ENCODE data around the gene EPM2AIP1. TPM values are rescaled to one million over a fixed set of nuclear protein-coding genes. Genes with fewer than 3 reads are reported as not detected.
"Not testable (repeated sequence)": the region's sequence is repeated elsewhere in the genome, so short reads cannot be mapped to it uniquely, and the experiment has no call there.

The EPM2AIP1 gene
- total RNA-seq, 1 donor from 2014 or later = 16.5 TPM

DNA sequence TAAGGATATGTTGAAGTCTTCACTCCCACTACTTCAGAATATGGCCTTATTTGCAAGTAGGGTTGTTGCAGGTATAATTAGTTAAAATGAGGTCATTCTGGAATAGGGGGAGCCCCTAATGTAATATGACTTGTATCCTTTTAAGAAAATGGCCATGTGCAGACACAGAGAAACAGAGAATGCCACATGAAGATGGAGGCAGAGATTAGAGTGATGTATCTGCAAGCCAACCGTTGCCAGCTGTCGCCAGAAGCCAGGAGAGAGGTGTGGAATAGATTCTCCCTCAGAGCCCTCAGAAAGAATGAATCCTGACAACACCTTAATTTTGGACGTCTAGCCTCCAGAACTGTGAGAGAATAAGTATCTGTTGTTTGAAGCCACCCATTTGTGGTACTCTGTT is 36.8 kb downstream of the EPM2AIP1 start:
- Histone ChIP-seq H3K9me3 (ENCODE audit: insufficient read depth, low read depth, low read length) (no peaks in the 10 kb centered on the region), H3K27ac (ENCODE audit: low read depth, low read length) (no peak overlapping the region), H4K20me1 (ENCODE audit: insufficient read depth, low read length) (no peaks in the 10 kb centered on the region), H3K36me3 (ENCODE audit: insufficient read depth, low read length) (no peaks in the 10 kb centered on the region), H2AFZ (ENCODE audit: low read depth, low read length) (no peak overlapping the region), H3K9ac (ENCODE audit: low read length) (no peak overlapping the region), H3K79me2 (ENCODE audit: insufficient read depth, low read length) (no peaks in the 10 kb centered on the region), H3K4me2 (ENCODE audit: low read length) (no peak overlapping the region), H3K27me3 (ENCODE audit: insufficient read depth, low read length) (no peaks in the 10 kb centered on the region), H3K4me1 (ENCODE audit: insufficient read depth, low read length) (peaks cover 13% of the 10 kb centered on the region), H3K4me3 (ENCODE audit: insufficient read depth, low read depth, low read length) (no peak overlapping the region)
- Mint-ChIP-seq H3K4me1 (ENCODE audit: low read depth, unreplicated experiment) (peaks cover 6% of the 10 kb centered on the region), H3K27me3 (ENCODE audit: low read depth, unreplicated experiment) (no peaks in the 10 kb centered on the region), H3K36me3 (ENCODE audit: low read depth, unreplicated experiment) (no peaks in the 10 kb centered on the region), H3K4me3 (ENCODE audit: unreplicated experiment) (no peak overlapping the region), H3K9me3 (ENCODE audit: unreplicated experiment) (no peaks in the 10 kb centered on the region), H3K27ac (ENCODE audit: unreplicated experiment) (no peak overlapping the region)
- no peak for TF ChIP-seq CTCF (IDR thresholded peaks at IDR 0.05; ENCODE audit: insufficient read depth, low read depth, low read length)
- no peak for TF ChIP-seq EZH2 (IDR thresholded peaks at IDR 0.05; ENCODE audit: insufficient read depth, low read length)
- FAIRE-seq (no peak), DNase-seq (ENCODE audit: low read depth) (no peak)

GRCh38 chr3:36954452-36955134 is 38.3 kb downstream of the EPM2AIP1 start:
- H3K27me3 Mint-ChIP-seq (ENCODE audit: low read depth, unreplicated experiment) = no peaks in the 10 kb centered on the region
- peaks cover 6% of the 10 kb centered on the region for H3K4me1 Mint-ChIP-seq (ENCODE audit: low read depth, unreplicated experiment)
- no peaks in the 10 kb centered on the region for H3K9me3 ChIP-seq (ENCODE audit: insufficient read depth, low read depth, low read length)
- H2AFZ ChIP-seq (ENCODE audit: low read depth, low read length) = no peak overlapping the region
- no peak overlapping the region for H3K27ac Mint-ChIP-seq (ENCODE audit: unreplicated experiment)
- H3K36me3 ChIP-seq (ENCODE audit: insufficient read depth, low read length) = no peaks in the 10 kb centered on the region
- no peak overlapping the region for H3K4me2 ChIP-seq (ENCODE audit: low read length)
- H4K20me1 ChIP-seq (ENCODE audit: insufficient read depth, low read length) = no peaks in the 10 kb centered on the region
- no peak overlapping the region for H3K9ac ChIP-seq (ENCODE audit: low read length)
- no peaks in the 10 kb centered on the region for H3K27me3 ChIP-seq (ENCODE audit: insufficient read depth, low read length)
- no peaks in the 10 kb centered on the region for H3K36me3 Mint-ChIP-seq (ENCODE audit: low read depth, unreplicated experiment)
- TF ChIP-seq CTCF (IDR thresholded peaks at IDR 0.05; ENCODE audit: insufficient read depth, low read depth, low read length) (no peak), EZH2 (IDR thresholded peaks at IDR 0.05; ENCODE audit: insufficient read depth, low read length) (no peak)
- peaks cover 13% of the 10 kb centered on the region for H3K4me1 ChIP-seq (ENCODE audit: insufficient read depth, low read length)
- H3K79me2 ChIP-seq (ENCODE audit: insufficient read depth, low read length) = no peaks in the 10 kb centered on the region
- no peak overlapping the region for H3K27ac ChIP-seq (ENCODE audit: low read depth, low read length)
- no peak overlapping the region for H3K4me3 Mint-ChIP-seq (ENCODE audit: unreplicated experiment)
- no peak for DNase-seq (ENCODE audit: low read depth)
- FAIRE-seq = no peak
- no peak overlapping the region for H3K4me3 ChIP-seq (ENCODE audit: insufficient read depth, low read depth, low read length)
- no peaks in the 10 kb centered on the region for H3K9me3 Mint-ChIP-seq (ENCODE audit: unreplicated experiment)

GRCh38 chr3:36947814-36948213 is 45.1 kb downstream of the EPM2AIP1 start:
- H3K9me3 ChIP-seq (ENCODE audit: insufficient read depth, low read depth, low read length); DNase-seq (ENCODE audit: low read depth); H3K4me1 ChIP-seq (ENCODE audit: insufficient read depth, low read length); H3K4me2 ChIP-seq (ENCODE audit: low read length); H2AFZ ChIP-seq (ENCODE audit: low read depth, low read length); H3K4me3 Mint-ChIP-seq (ENCODE audit: unreplicated experiment); H3K27ac Mint-ChIP-seq (ENCODE audit: unreplicated experiment); H4K20me1 ChIP-seq (ENCODE audit: insufficient read depth, low read length); H3K36me3 ChIP-seq (ENCODE audit: insufficient read depth, low read length); H3K79me2 ChIP-seq (ENCODE audit: insufficient read depth, low read length); H3K9ac ChIP-seq (ENCODE audit: low read length); H3K27me3 ChIP-seq (ENCODE audit: insufficient read depth, low read length); H3K36me3 Mint-ChIP-seq (ENCODE audit: low read depth, unreplicated experiment); H3K4me1 Mint-ChIP-seq (ENCODE audit: low read depth, unreplicated experiment); FAIRE-seq; H3K4me3 ChIP-seq (ENCODE audit: insufficient read depth, low read depth, low read length); H3K27ac ChIP-seq (ENCODE audit: low read depth, low read length): not testable (repeated sequence)
- H3K9me3 Mint-ChIP-seq (ENCODE audit: unreplicated experiment) = peaks cover 11% of the 10 kb centered on the region
- H3K27me3 Mint-ChIP-seq (ENCODE audit: low read depth, unreplicated experiment) = peaks cover 16% of the 10 kb centered on the region
